Mammary epithelial cell (primary cell): Measurements from ENCODE around the gene INSC.

Experiments used
- CTCF ChIP-seq, 2 donors: IDR thresholded peaks in 1 of 2; conservative IDR thresholded peaks in 1 of 2; 2 replicates each; pipeline ENCODE4 v1.5.1; 2011 to 2012; ENCODE audit warnings: inconsistent platforms in 2 of 2, low read length in 2 of 2, mild to moderate bottlenecking in 2 of 2, control low read depth in 1 of 2, low read depth in 1 of 2; ENCODE audit not compliant: insufficient read depth in 1 of 2; ENCODE audit errors: extremely low read depth in 1 of 2
- EZH2 ChIP-seq: IDR thresholded peaks from 2 replicates; pipeline ENCODE4 v1.6.1; 2012; ENCODE audit warnings: low read length, inconsistent platforms, borderline replicate concordance

- no peak for TF ChIP-seq CTCF (conservative IDR thresholded peaks at IDR 0.05 in 1 of 2, IDR thresholded peaks at IDR 0.05 in 1 of 2; ENCODE audit: extremely low read depth in 1 of 2, insufficient read depth in 1 of 2, low read depth in 1 of 2, low read length in 2 of 2)
- TF ChIP-seq EZH2: no peak
Measured at GRCh38 chr11:15204711-15205110, 90.0 kb downstream of the INSC start.
